GM10847 (cell line): ENCODE data around the gene DDX31.

Experiments
- POLR2A ChIP-seq: IDR thresholded peaks from 2 replicates; pipeline ENCODE4 v1.6.1; 2011; ENCODE audit not compliant: insufficient read length; ENCODE audit errors: extremely low read depth

Gene DDX31

GRCh38 chr9:132583584-132584304 lies 86.0 kb downstream of the DDX31 start:
- TF ChIP-seq POLR2A: no peak

- TF ChIP-seq POLR2A: no peak
Observed at GRCh38 chr9:132582786-132583583, 86.8 kb downstream of the DDX31 start.

- TF ChIP-seq POLR2A: no peak
Observed at GRCh38 chr9:132582276-132582785, 87.5 kb downstream of the DDX31 start, which contains the start of gene BARHL1. Gene BARHL1 (plus strand): TSS chr9:132582606. CDS start chr9:132582798, 192 bp downstream.

GRCh38 chr9:132579427-132579798 lies 90.4 kb downstream of the DDX31 start:
- TF ChIP-seq POLR2A: no peak

GRCh38 chr9:132578367-132578932 lies 91.3 kb downstream of the DDX31 start:
- no peak for TF ChIP-seq POLR2A

- TF ChIP-seq POLR2A: no peak
Observed at GRCh38 chr9:132577119-132577518, 92.7 kb downstream of the DDX31 start.

GRCh38 chr9:132575811-132576210 lies 94.0 kb downstream of the DDX31 start:
- no peak for TF ChIP-seq POLR2A

GRCh38 chr9:132575005-132575609 lies 94.7 kb downstream of the DDX31 start:
- no peak for TF ChIP-seq POLR2A

GRCh38 chr9:132572921-132573320 lies 96.9 kb downstream of the DDX31 start:
- no peak for TF ChIP-seq POLR2A

GRCh38 chr9:132571806-132572600 lies 97.8 kb downstream of the DDX31 start:
- no peak for TF ChIP-seq POLR2A

- TF ChIP-seq POLR2A: no peak
Observed at GRCh38 chr9:132564526-132564925, 105.3 kb downstream of the DDX31 start.

GRCh38 chr9:132562306-132562573 lies 107.5 kb downstream of the DDX31 start:
- no peak for TF ChIP-seq POLR2A

- TF ChIP-seq POLR2A: no peak
Observed at GRCh38 chr9:132560616-132561202, 109.1 kb downstream of the DDX31 start.

- no peak for TF ChIP-seq POLR2A
Observed at GRCh38 chr9:132559711-132560110, 110.1 kb downstream of the DDX31 start.
